ENCODE measurements around the gene AKT2.

GRCh38 chr19:40305403-40305802 is 20.3 kb upstream of the AKT2 start:
- TF ChIP-seq POLR2A (IDR thresholded peaks at IDR 0.05; ENCODE audit: low read depth, low read length) = no peak
- no peak for TF ChIP-seq PAX5 (IDR thresholded peaks at IDR 0.05; ENCODE audit: insufficient read depth, low read length, severe bottlenecking)
- TF ChIP-seq POLR2AphosphoS5 (IDR thresholded peaks at IDR 0.05; ENCODE audit: low read depth, low read length) = no peak
- TF ChIP-seq TAF1 (IDR thresholded peaks at IDR 0.05; ENCODE audit: low read depth, low read length) = no peak
- TF ChIP-seq SPI1 (IDR thresholded peaks at IDR 0.05; ENCODE audit: low read depth, low read length) = no peak
